ENCODE results near the gene HSFX1.

HSFX1 gene

DNA sequence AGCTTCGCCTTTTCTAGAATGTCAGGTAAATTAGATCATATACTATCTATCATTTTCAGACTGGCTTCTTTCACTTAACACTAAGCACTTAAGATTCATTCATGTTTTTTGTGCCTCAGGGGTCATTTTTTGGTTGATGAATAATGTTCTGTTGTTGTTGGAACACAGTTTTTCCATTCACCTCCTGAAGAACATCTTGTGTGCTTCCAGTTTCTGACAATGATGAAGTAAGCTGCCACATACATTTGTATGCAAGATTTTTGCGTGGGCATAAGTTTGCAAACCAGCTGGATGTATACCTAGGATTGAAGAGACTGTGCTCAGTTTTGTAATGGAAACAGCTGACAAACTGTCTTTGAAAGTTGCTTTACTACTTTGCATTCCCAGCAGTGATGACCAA, 45.5 kb downstream of the HSFX1 start:
- Histone ChIP-seq H3K9me2 (replicated peaks; ENCODE audit: insufficient read depth, low read length) (no peaks in the 10 kb centered on the region), H3K9me3 (replicated peaks; ENCODE audit: insufficient read depth, low read length) (no peaks in the 10 kb centered on the region), H2AFZ (ENCODE audit: low read length) (no peak overlapping the region), H3K27me3 (replicated peaks; ENCODE audit: insufficient read depth, low read length) (no peaks in the 10 kb centered on the region), H3K79me2 (ENCODE audit: low read length) (no peaks in the 10 kb centered on the region), H3K4me1 (ENCODE audit: low read length) (no peaks in the 10 kb centered on the region), H4K20me1 (ENCODE audit: insufficient read depth, low read length) (no peaks in the 10 kb centered on the region), H3K4me3 (ENCODE audit: low read length) (no peak overlapping the region), H3K27ac (ENCODE audit: low read length) (no peak overlapping the region), H3K36me3 (replicated peaks; ENCODE audit: insufficient read depth, low read length) (no peaks in the 10 kb centered on the region), H3K4me2 (ENCODE audit: low read depth, low read length) (no peak overlapping the region), H3F3A (ENCODE audit: insufficient read depth, low read length) (no peaks in the 10 kb centered on the region), H3K9ac (ENCODE audit: low read length) (no peak overlapping the region)
- TF ChIP-seq EZH2phosphoT487 (IDR thresholded peaks at IDR 0.05; ENCODE audit: low read length) (no peak), EZH2 (optimal IDR thresholded peaks at IDR 0.05; ENCODE audit: low read depth, low read length) (no peak), CTCF (IDR thresholded peaks at IDR 0.05; ENCODE audit: low read length) (no peak)
- no peak for DNase-seq

GRCh38 chrX:149825424-149825823, 51.6 kb downstream of the HSFX1 start:
- H3K4me3 ChIP-seq (ENCODE audit: low read length), result no peak overlapping the region
- H4K20me1 ChIP-seq (ENCODE audit: insufficient read depth, low read length), result no peaks in the 10 kb centered on the region
- no peak overlapping the region for H2AFZ ChIP-seq (ENCODE audit: low read length)
- no peaks in the 10 kb centered on the region for H3K27me3 ChIP-seq (replicated peaks; ENCODE audit: insufficient read depth, low read length)
- H3K9ac ChIP-seq (ENCODE audit: low read length), result no peak overlapping the region
- no peaks in the 10 kb centered on the region for H3K79me2 ChIP-seq (ENCODE audit: low read length)
- H3K9me2 ChIP-seq (replicated peaks; ENCODE audit: insufficient read depth, low read length), result no peaks in the 10 kb centered on the region
- no peak overlapping the region for H3K4me2 ChIP-seq (ENCODE audit: low read depth, low read length)
- H3K27ac ChIP-seq (ENCODE audit: low read length), result no peak overlapping the region
- H3K4me1 ChIP-seq (ENCODE audit: low read length), result no peaks in the 10 kb centered on the region
- TF ChIP-seq EZH2 (optimal IDR thresholded peaks at IDR 0.05; ENCODE audit: low read depth, low read length) (no peak), CTCF (IDR thresholded peaks at IDR 0.05; ENCODE audit: low read length) (peak; percentile 41)
- no peaks in the 10 kb centered on the region for H3K9me3 ChIP-seq (replicated peaks; ENCODE audit: insufficient read depth, low read length)
- DNase-seq, result peak; percentile 31
- H3K36me3 ChIP-seq (replicated peaks; ENCODE audit: insufficient read depth, low read length), result no peaks in the 10 kb centered on the region
- H3F3A ChIP-seq (ENCODE audit: insufficient read depth, low read length), result no peaks in the 10 kb centered on the region
